Subcutaneous adipose tissue (tissue), 4 donors: ENCODE data around the gene OTOGL. TPM values are rescaled to one million over a fixed set of nuclear protein-coding genes. Genes with fewer than 3 reads are reported as not detected.

Experiments
- CTCF ChIP-seq: fragments of 450-650 bp; IDR thresholded peaks from one replicate; pipeline ENCODE4 v1.5.1; 2016; ENCODE audit warnings: low read depth, mild to moderate bottlenecking, control low read depth, antibody characterized with exemption, moderate library complexity
- total RNA-seq, 4 donors: library from RNA; depleted of rRNA; stranded (reverse); fragments of >200 nt; gene quantifications; one replicate each; pipeline ENCODE4 v1.1.0, GENCODE V29; 2016

OTOGL gene
- total RNA-seq, 4 donors from 2014 or later: 0.19 to 0.66 (median 0.50) TPM

GRCh38 chr12:80222261-80222660, 122.9 kb downstream of the OTOGL start:
- no peak for TF ChIP-seq CTCF

- TF ChIP-seq CTCF: no peak
Observed at GRCh38 chr12:80226576-80226975, 127.2 kb downstream of the OTOGL start.

- TF ChIP-seq CTCF: no peak
Observed at GRCh38 chr12:80230068-80230467, 130.7 kb downstream of the OTOGL start.

- no peak for TF ChIP-seq CTCF
Observed at GRCh38 chr12:80232837-80233236, 133.5 kb downstream of the OTOGL start.

GRCh38 chr12:80233926-80234325, 134.6 kb downstream of the OTOGL start:
- TF ChIP-seq CTCF: no peak

- no peak for TF ChIP-seq CTCF
Observed at GRCh38 chr12:80234667-80235066, 135.3 kb downstream of the OTOGL start.

GRCh38 chr12:80235944-80236343, 136.6 kb downstream of the OTOGL start:
- TF ChIP-seq CTCF: no peak
